HS-27A (cell line): Measurements from ENCODE around the gene XYLT1.

Experiments used
- DNase-seq: peaks from one replicate; pipeline ENCODE4 v3.0.0-alpha.2; 2012; ENCODE audit warnings: low read depth, missing footprints

The XYLT1 gene

GRCh38 chr16:17371299-17371698 lies 99.5 kb downstream of the XYLT1 start:
- no peak for DNase-seq

- DNase-seq: no peak
Measured at GRCh38 chr16:17370731-17371285, 100.0 kb downstream of the XYLT1 start.

- DNase-seq: no peak
Measured at GRCh38 chr16:17370223-17370707, 100.5 kb downstream of the XYLT1 start.

- no peak for DNase-seq
Measured at GRCh38 chr16:17369421-17370222, 101.1 kb downstream of the XYLT1 start.

- no peak for DNase-seq
Measured at GRCh38 chr16:17368951-17369350, 101.8 kb downstream of the XYLT1 start.

- DNase-seq: no peak
Measured at GRCh38 chr16:17368446-17368845, 102.3 kb downstream of the XYLT1 start.

DNA sequence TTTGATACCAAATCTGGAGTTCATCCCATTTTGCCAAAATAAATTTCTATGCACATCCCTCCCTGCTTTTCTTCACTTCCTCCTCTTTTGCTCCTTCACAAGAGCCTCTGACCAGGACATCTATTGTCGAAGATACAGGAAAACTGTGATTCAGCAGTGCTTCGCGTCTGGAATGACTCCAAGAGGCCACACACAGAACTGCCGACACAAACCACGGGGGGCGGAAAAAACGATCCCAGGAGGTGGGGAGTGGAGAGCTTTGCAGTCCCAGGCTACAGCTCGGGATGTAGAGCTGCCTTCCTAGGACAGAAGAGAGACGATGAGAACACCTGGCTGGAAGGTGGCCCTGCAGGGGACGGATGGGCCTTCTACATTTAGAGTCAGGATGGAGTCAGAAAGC lies 102.8 kb downstream of the XYLT1 start:
- no peak for DNase-seq

- DNase-seq: no peak
Measured at GRCh38 chr16:17367036-17367435, 103.7 kb downstream of the XYLT1 start.

DNA sequence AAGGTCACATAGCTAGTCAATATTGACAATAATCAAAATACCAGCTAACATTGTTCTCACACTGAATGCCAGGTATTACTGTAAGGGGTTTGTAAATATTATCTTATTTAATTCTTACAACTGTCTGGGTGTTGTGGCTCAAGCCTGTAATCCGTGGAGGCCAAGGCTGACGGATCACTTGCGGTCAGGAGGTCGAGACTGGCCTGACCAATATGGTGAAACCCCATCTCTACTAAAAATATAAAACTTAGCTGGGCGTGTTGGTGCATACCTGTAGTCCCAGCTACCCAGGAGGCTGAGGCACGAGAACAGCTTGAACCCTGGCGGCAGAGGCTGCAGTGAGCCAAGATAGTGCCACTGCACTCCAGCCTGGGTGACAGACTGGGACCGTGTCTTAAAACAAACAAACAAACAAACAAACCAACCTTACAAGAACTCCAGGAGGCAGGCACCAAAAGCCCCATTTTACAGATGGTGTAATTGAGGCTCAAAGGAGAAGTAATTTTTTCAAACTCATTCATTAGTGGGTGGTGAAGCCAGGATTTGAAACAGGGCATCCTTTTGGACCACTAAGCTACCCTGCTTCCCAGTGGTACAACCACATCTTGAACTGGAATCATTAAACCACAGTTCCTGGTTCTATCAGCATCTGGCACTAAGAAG lies 104.3 kb downstream of the XYLT1 start:
- no peak for DNase-seq

DNA sequence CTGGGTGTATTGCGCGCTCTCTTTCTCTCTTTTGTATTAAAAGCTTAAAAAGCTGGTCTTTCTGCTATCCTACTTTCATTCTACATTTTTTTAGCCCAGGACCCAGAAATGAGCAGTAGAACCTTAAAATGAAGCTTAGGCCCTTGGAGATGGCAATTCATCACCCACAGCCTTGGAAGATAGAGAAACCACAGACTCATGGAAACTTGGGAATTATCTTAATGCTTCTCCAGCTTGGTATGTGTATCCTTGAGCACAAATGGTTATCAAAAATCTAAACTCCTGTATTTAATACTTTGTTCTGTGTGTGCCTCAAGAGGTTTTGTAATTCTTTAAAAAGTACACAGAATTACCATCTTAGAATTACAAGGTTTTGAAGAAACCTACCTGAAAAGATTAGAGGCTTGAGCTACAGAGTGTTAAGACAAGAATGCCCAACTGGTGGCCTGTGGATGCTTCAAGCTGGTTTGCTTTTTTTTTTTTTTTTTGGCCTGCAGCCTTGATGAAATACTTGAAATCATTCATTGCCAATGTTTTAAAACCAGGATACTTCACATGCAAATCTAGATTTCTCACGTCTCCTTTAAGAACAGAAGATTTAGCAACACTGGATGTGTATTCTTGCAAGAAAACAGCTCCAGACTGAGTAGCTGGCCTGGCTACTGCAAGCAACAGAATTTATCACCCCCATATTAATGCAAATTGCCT lies 105.0 kb downstream of the XYLT1 start:
- DNase-seq: no peak

DNA sequence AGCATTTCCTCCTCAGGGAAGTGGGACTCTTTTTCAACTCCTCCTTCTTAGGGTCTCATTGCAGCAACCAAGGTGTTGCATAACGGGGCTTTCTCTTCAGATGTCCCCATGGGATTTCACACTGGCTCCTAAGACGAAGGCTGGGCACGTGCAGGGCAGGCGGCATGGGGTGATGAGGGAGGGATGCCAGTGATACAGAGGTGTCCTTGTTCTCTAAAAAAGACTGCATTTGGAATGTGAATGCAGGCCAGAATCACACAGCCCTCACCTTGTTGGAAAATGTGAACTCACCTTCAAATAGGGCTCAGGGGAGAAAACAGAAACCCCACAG lies 105.6 kb downstream of the XYLT1 start:
- no peak for DNase-seq

DNA sequence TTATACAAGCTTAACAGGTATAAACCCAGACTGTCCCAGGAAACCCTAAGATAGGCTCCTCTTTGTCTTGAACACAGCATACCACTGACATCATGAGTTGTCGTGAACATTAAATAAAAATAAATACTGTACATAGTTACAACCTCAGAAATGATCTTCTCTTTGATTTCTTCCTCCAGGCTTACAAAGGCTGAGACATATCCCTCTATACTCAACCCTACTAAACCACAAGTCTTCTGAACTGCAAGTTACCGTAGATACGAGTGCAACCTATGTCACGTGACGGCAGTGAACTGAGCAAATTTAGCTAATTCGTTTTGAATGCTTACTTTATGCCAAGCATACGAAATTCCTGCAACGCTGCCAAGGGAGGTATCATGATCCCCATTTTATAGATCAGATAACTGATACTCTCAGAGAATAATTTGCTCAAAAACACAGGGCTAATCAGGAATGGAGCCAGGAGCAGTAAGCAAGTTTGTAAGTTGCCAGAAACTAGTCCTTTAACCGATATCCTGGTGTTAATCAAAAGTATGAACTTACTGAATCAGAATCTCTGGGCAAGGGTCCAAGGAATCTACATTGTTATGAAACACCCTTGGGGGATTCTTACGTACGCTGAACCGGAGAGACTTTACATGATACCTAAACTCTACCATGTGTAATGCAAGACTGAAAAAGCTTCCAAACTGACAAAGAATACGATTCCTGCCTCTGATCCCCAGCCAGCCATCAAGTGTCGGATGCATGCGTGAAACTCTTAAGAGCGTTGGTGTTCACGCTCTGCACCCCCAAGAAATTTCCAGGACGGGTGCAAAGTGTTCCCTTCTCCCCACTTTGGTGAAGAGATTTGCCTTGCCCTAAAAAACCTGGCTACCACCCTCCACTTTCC lies 106.2 kb downstream of the XYLT1 start:
- no peak for DNase-seq

GRCh38 chr16:17362946-17363345 lies 107.8 kb downstream of the XYLT1 start:
- DNase-seq: no peak

- DNase-seq: no peak
Measured at GRCh38 chr16:17362183-17362582, 108.6 kb downstream of the XYLT1 start.

DNA sequence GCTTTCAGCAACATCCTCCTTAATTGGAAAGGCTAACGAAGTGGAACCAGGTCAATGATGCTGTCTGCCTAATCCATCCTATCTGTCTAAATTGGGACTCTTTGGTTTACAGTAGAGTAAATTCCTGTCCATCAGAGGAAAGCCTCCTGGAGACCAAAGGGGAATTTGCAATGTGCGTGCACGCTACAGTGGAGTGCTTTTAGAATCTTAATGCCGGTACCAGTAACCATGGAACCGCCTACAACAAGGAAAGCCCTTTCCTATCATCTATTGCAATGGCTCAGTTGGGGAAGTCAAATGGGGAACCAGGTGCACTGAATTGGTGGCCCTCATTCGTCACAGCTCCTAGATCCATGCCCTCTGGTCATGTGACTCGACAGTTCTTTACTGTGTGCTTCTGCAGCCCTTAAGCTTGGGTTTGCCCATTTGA lies 110.1 kb downstream of the XYLT1 start:
- no peak for DNase-seq

GRCh38 chr16:17359788-17360390 lies 110.9 kb downstream of the XYLT1 start:
- DNase-seq: no peak

DNA sequence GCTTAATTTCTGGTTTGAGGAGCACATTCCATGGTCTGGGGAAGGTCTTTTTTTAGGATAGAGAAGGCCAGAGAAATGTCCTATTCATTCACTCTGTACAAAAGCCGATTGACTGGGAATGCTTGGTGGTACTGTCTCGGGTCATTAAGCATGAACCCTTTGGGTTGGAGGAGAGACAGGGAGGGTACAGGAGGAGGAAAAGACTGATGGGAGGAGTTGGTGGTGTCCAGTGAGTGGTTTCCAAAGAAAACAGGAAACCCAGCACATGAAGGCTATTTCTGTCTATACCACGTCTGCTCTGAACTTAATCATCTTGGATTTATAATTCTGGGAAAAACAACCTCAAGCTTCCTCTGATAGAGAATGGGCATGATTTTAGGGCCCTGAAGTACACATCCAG lies 111.9 kb downstream of the XYLT1 start:
- no peak for DNase-seq

DNA sequence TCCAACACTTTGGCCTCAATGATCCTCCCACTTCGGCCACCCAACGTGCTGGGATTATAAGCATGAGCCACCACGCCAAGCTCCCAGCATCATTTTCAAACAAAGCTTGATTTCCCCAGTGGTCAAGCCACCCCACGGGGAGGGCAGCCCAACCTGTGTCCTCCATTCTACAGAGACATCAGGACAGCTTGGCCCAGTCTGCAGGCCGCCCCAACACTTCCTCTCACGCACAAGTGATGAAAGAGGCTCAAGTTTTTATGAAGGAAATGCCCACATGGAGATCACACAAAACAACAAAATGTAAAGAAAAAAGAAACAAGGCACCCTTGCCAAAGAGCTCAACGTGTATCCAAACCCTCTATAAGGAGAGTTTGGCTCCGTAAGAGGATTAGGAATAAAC lies 112.4 kb downstream of the XYLT1 start:
- DNase-seq: no peak

GRCh38 chr16:17357307-17358062 lies 113.3 kb downstream of the XYLT1 start:
- no peak for DNase-seq

- no peak for DNase-seq
Measured at GRCh38 chr16:17356243-17356933, 114.4 kb downstream of the XYLT1 start.
